SK-N-SH treated with all-trans-retinoic acid at 6 μM for 48 hours (cell line): Measurements from ENCODE around the gene LITAF.
"Not testable (repeated sequence)": the region's sequence is repeated elsewhere in the genome, so short reads cannot be mapped to it uniquely, and the experiment has no call there.

Experiments used
- ATAC-seq: fragments of 200-7000 bp; cut with Tn5 transposase; 3 replicates; pipeline ENCODE4 v1.9.1; 2020; ENCODE audit warnings: mild to moderate bottlenecking, moderate library complexity
- ARNTL ChIP-seq: fragments of 450-650 bp; formaldehyde crosslinking; IDR thresholded peaks from 2 replicates; pipeline ENCODE4 v1.5.0; 2020; ENCODE audit warnings: low read depth, mild to moderate bottlenecking, moderate library complexity, borderline replicate concordance
- BACH2 ChIP-seq: fragments of 250-450 bp; sonication (Bioruptor Pico); IDR thresholded peaks from 2 replicates; pipeline ENCODE4 v1.9.0; 2021; ENCODE audit warnings: mild to moderate bottlenecking, borderline replicate concordance
- CREB5 ChIP-seq: fragments of 250-450 bp; sonication (Bioruptor Pico); IDR thresholded peaks from 2 replicates; pipeline ENCODE4 v1.5.1; 2020; ENCODE audit warnings: low read depth, mild to moderate bottlenecking, moderate library complexity
- CSDC2 ChIP-seq: fragments of 250-450 bp; sonication (Bioruptor Pico); IDR thresholded peaks from 2 replicates; pipeline ENCODE4 v1.5.0; 2020; ENCODE audit warnings: mild to moderate bottlenecking, moderate library complexity
- CSRNP3 ChIP-seq: fragments of 250-450 bp; sonication (Bioruptor Pico); IDR thresholded peaks from 2 replicates; pipeline ENCODE4 v1.5.1; 2021; ENCODE audit warnings: mild to moderate bottlenecking, moderate library complexity
- ESRRG ChIP-seq: fragments of 250-450 bp; sonication (Bioruptor Pico); IDR thresholded peaks from 2 replicates; pipeline ENCODE4 v1.6.1; 2021; ENCODE audit warnings: mild to moderate bottlenecking
- ISL1 ChIP-seq: fragments of 250-450 bp; sonication (Bioruptor Pico); IDR thresholded peaks from 2 replicates; pipeline ENCODE4 v2.1.2; 2022; ENCODE audit warnings: mild to moderate bottlenecking, moderate library complexity
- OSR1 ChIP-seq: fragments of 250-450 bp; sonication (Bioruptor Pico); IDR thresholded peaks from 2 replicates; pipeline ENCODE4 v1.8.0; 2022; ENCODE audit warnings: moderate library complexity, mild to moderate bottlenecking, inconsistent platforms
- PATZ1 ChIP-seq: fragments of 250-450 bp; sonication (Bioruptor Pico); IDR thresholded peaks from 2 replicates; pipeline ENCODE4 v1.8.0; 2020; ENCODE audit warnings: mild to moderate bottlenecking, moderate library complexity, borderline replicate concordance
- POU6F1 ChIP-seq: fragments of 250-450 bp; sonication (Bioruptor Pico); IDR thresholded peaks from 2 replicates; pipeline ENCODE4 v1.8.0; 2021; ENCODE audit warnings: low read depth, mild to moderate bottlenecking, moderate library complexity, borderline replicate concordance
- PPARA ChIP-seq: fragments of 250-450 bp; sonication (Bioruptor Pico); IDR thresholded peaks from 2 replicates; pipeline ENCODE4 v1.5.0; 2020; ENCODE audit warnings: mild to moderate bottlenecking, borderline replicate concordance
- RARB ChIP-seq: fragments of 250-450 bp; sonication (Bioruptor Pico); IDR thresholded peaks from 2 replicates; pipeline ENCODE4 v1.8.0; 2021; ENCODE audit warnings: mild to moderate bottlenecking, moderate library complexity
- SNAI2 ChIP-seq: fragments of 250-450 bp; sonication (Bioruptor Pico); IDR thresholded peaks from 2 replicates; pipeline ENCODE4 v1.5.0; 2020; ENCODE audit warnings: mild to moderate bottlenecking, moderate library complexity
- TCF4 ChIP-seq: fragments of 250-450 bp; sonication (Bioruptor Pico); IDR thresholded peaks from 2 replicates; pipeline ENCODE4 v1.8.0; 2021; ENCODE audit warnings: mild to moderate bottlenecking, moderate library complexity, borderline replicate concordance
- TOX ChIP-seq: fragments of 250-450 bp; sonication (Bioruptor Pico); IDR thresholded peaks from 2 replicates; pipeline ENCODE4 v1.8.0; 2021; ENCODE audit warnings: mild to moderate bottlenecking, moderate library complexity, borderline replicate concordance
- ZC3H10 ChIP-seq: fragments of 250-450 bp; sonication (Bioruptor Pico); IDR thresholded peaks from 2 replicates; pipeline ENCODE4 v1.5.1; 2021; ENCODE audit warnings: mild to moderate bottlenecking, moderate library complexity
- ZFP30 ChIP-seq: fragments of 450-650 bp; formaldehyde crosslinking; IDR thresholded peaks from 2 replicates; pipeline ENCODE4 v1.5.0; 2022; ENCODE audit warnings: mild to moderate bottlenecking, moderate library complexity
- ZNF70 ChIP-seq: fragments of 450-650 bp; formaldehyde crosslinking; IDR thresholded peaks from 2 replicates; pipeline ENCODE4 v1.5.0; 2020; ENCODE audit warnings: mild to moderate bottlenecking, moderate library complexity
- ZNF8 ChIP-seq: fragments of 450-650 bp; formaldehyde crosslinking; IDR thresholded peaks from 2 replicates; pipeline ENCODE4 v1.5.0; 2020; ENCODE audit warnings: mild to moderate bottlenecking, moderate library complexity

The LITAF gene

DNA sequence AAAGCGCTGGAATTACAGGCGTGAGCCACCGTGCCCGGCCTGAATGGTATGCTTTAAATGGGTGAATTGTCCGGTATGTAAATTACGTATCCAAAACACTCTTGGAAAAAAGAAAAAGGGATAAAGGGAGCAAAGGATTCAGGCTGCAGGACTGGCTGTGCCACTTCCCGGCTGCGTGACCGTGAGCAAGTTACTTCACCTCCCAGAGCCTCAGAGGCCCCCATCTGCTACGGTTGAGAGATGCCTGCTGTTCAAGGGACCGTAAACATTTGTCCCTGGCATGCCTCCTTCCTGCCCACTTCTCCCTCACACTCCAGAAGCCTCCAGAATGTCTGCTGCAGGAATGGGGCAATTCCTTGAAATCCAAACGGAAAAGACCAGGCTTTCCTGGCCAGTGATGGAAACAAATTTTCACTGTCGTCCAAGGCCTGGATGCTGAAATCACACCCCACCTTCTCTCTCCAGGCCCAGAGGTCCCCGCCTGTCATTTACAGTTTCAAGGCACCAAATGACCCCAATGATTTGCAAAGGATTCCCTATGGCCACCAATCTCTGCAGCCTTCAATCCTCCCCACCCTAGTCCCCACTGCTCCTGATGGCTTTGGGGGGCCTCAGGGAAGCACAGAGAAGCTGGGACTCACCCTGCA, 22.9 kb upstream of the LITAF start:
- no peak for TF ChIP-seq SNAI2
- no peak for TF ChIP-seq POU6F1
- TF ChIP-seq ZNF70 (CRISPR knock-in tag): no peak
- no peak for TF ChIP-seq CSDC2 (CRISPR knock-in tag)
- no peak for TF ChIP-seq BACH2 (CRISPR knock-in tag)
- TF ChIP-seq ZNF8 (CRISPR knock-in tag): no peak
- ATAC-seq: no peak

DNA sequence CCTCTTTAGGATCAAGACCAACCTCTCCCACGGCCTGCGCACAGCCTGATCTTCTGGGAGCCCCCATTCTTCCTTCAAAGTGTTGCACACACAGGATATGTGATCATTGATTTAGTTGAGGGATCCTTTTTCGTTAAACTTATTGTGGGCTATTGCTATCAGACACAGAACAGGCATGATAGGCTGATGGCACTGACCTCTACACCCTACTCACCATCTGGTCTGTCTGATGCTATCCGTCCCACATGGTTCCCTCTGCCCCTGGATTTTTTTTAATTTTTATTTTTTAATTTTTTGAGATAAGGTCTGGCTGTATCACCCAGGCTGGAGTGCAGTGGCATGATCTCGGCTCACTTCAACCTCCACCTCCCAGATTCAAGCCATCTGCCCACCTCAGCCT, 19.2 kb upstream of the LITAF start:
- no peak for ATAC-seq
- TF ChIP-seq POU6F1 (no peak), ZNF8 (CRISPR knock-in tag) (no peak), BACH2 (CRISPR knock-in tag) (no peak), PPARA (no peak)

DNA sequence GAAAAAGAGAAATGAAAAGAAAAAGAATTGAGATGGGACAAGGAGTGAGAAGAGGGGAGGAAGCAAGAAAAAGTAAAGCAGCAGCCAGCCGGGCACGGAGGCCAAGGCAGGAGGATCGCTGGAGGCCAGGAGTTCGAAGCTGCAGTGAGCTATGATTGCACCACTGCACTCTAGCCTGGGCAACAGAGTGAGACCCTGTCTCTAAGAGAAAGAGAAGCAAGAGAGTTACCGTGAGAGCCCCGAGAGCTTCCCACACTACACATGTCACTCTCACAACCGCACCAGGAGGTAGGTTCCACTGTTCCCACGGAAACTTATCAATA, 18.8 kb upstream of the LITAF start:
- TF ChIP-seq ISL1 (no peak), BACH2 (CRISPR knock-in tag) (no peak), POU6F1 (no peak), ESRRG (CRISPR knock-in tag) (no peak), CSRNP3 (CRISPR knock-in tag) (no peak), ZC3H10 (CRISPR knock-in tag) (no peak), ARNTL (CRISPR knock-in tag) (no peak), ZFP30 (CRISPR knock-in tag) (no peak), TCF4 (CRISPR knock-in tag) (no peak), ZNF70 (CRISPR knock-in tag) (no peak)
- ATAC-seq: no peak

- ATAC-seq: no peak
- no peak for TF ChIP-seq PATZ1
Measured at GRCh38 chr16:11604783-11605563, 18.3 kb upstream of the LITAF start.

DNA sequence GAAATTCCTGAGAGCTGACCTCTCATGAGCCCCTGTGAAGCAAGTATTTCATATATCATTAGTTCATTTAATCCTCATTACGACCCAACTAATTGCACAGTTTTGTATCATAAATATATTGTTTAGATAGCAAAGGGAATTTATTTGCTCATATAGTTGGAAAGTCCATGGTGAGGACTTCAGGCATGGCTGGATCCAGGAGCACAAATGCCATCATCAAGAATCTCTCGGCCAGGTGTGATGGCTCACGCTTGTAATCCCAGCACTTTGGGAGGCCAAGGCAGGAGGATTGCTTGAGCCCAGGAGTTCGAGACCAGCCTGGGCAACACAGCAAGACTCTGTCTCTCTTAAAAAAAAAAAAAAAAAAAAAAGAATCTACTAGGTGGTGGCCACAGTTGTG, 17.6 kb upstream of the LITAF start:
- not testable (repeated sequence) for ATAC-seq

GRCh38 chr16:11603331-11603750, 16.6 kb upstream of the LITAF start:
- no peak for ATAC-seq
- TF ChIP-seq PATZ1 (no peak), SNAI2 (no peak), ARNTL (CRISPR knock-in tag) (no peak), ZNF70 (CRISPR knock-in tag) (no peak), ZNF8 (CRISPR knock-in tag) (no peak), OSR1 (no peak), ZC3H10 (CRISPR knock-in tag) (no peak), ZFP30 (CRISPR knock-in tag) (no peak), BACH2 (CRISPR knock-in tag) (no peak), CREB5 (no peak), ESRRG (CRISPR knock-in tag) (no peak), TOX (no peak), CSDC2 (CRISPR knock-in tag) (no peak), PPARA (no peak), RARB (CRISPR knock-in tag) (no peak)
